ENCODE data around the gene CBLN3.

- TF ChIP-seq POLR2AphosphoS5 (IDR thresholded peaks at IDR 0.05): no peak
- TF ChIP-seq POLR2A (IDR thresholded peaks at IDR 0.05): no peak
- TF ChIP-seq CTCF (IDR thresholded peaks at IDR 0.05): no peak
Measured at GRCh38 chr14:24384169-24384568, 45.3 kb downstream of the CBLN3 start.
